Ishikawa (cell line): ENCODE measurements around the gene VPS72.
A peak's percentile ranks its signal among the peaks of the same experiment; 100 is the strongest.

Experiments used
- CEBPB ChIP-seq: IDR thresholded peaks from 2 replicates; pipeline ENCODE4 v1.6.1; 2012
- CREB1 ChIP-seq: IDR thresholded peaks from 2 replicates; pipeline ENCODE4 v1.6.1; 2012; ENCODE audit warnings: low read depth
- EGR1 ChIP-seq: IDR thresholded peaks from 2 replicates; pipeline ENCODE4 v1.6.1; 2012
- EP300 ChIP-seq: IDR thresholded peaks from 2 replicates; pipeline ENCODE4 v1.6.1; 2012; ENCODE audit warnings: borderline replicate concordance
- FOXM1 ChIP-seq: IDR thresholded peaks from 2 replicates; pipeline ENCODE4 v1.6.1; 2012; ENCODE audit warnings: low read depth, borderline replicate concordance
- NFIC ChIP-seq: IDR thresholded peaks from 2 replicates; pipeline ENCODE4 v1.6.1; 2012
- RAD21 ChIP-seq: IDR thresholded peaks from 2 replicates; pipeline ENCODE4 v1.6.1; 2012; ENCODE audit warnings: low read depth
- REST ChIP-seq: IDR thresholded peaks from 2 replicates; pipeline ENCODE4 v1.6.1; 2012; ENCODE audit warnings: low read depth, mild to moderate bottlenecking
- TAF1 ChIP-seq: IDR thresholded peaks from 2 replicates; pipeline ENCODE4 v1.6.1; 2012; ENCODE audit warnings: low read depth, mild to moderate bottlenecking
- TCF12 ChIP-seq: IDR thresholded peaks from 2 replicates; pipeline ENCODE4 v1.6.1; 2012; ENCODE audit warnings: low read depth
- TEAD4 ChIP-seq: IDR thresholded peaks from 2 replicates; pipeline ENCODE4 v1.6.1; 2012
- YY1 ChIP-seq: IDR thresholded peaks from 2 replicates; pipeline ENCODE4 v1.6.1; 2012; ENCODE audit warnings: low read depth
- ZBTB7A ChIP-seq: IDR thresholded peaks from 2 replicates; pipeline ENCODE4 v1.6.1; 2012; ENCODE audit warnings: low read depth
- TF ChIP-seq, protein P1 (sequence below): IDR thresholded peaks from 2 replicates; pipeline ENCODE4 v1.6.1; 2012
- TF ChIP-seq, protein P2 (sequence below): IDR thresholded peaks from 2 replicates; pipeline ENCODE4 v1.6.1; 2012

VPS72 gene

GRCh38 chr1:151167116-151167515 is 22.9 kb downstream of the VPS72 start:
- TF ChIP-seq TCF12, result no peak
- no peak for TF ChIP-seq EP300
- no peak for TF ChIP-seq YY1
- TF ChIP-seq EGR1, result no peak
- TF ChIP-seq, protein P1, sequence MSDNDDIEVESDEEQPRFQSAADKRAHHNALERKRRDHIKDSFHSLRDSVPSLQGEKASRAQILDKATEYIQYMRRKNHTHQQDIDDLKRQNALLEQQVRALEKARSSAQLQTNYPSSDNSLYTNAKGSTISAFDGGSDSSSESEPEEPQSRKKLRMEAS, result no peak
- TF ChIP-seq RAD21, result no peak
- TF ChIP-seq CREB1, result no peak

DNA sequence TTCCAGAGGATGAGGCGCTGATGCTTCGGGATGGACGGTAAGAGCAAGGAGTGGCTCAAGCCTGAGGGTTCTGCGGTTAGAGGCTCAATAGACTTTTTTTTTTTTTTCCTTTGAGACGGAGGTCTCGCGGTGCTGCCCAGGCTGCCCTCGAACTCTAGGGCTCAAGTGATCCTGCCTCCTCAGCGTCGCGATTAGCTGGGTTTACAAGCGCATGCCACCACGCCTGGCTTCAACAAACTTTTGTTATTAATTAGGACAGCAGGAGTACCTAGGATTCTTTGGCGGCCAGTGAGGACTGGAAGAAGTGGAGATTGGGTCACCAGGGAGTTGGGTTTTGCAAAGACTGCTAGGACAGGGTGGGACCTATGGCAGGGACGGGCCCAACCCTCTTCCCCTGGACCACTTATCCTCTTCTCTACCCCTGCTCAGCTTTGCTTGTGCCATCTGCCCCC is 23.5 kb downstream of the VPS72 start:
- TF ChIP-seq YY1 (no peak), CEBPB (no peak), TAF1 (no peak), EP300 (no peak), CREB1 (no peak), TEAD4 (no peak), EGR1 (no peak), RAD21 (no peak), REST (no peak), FOXM1 (no peak), ZBTB7A (no peak), NFIC (no peak), TCF12 (no peak)
- TF ChIP-seq, protein P2, sequence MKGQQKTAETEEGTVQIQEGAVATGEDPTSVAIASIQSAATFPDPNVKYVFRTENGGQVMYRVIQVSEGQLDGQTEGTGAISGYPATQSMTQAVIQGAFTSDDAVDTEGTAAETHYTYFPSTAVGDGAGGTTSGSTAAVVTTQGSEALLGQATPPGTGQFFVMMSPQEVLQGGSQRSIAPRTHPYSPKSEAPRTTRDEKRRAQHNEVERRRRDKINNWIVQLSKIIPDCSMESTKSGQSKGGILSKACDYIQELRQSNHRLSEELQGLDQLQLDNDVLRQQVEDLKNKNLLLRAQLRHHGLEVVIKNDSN, result no peak
- TF ChIP-seq, protein P1, result no peak

- TF ChIP-seq YY1, result no peak
- TF ChIP-seq, protein P2, result peak; percentile 53
- TF ChIP-seq ZBTB7A, result no peak
- peak; percentile 62 for TF ChIP-seq TEAD4
- TF ChIP-seq, protein P1, result peak; percentile 82
- TF ChIP-seq TAF1, result peak; percentile 46; the same call in 1 of the 2 replicates
- TF ChIP-seq NFIC, result peak; percentile 10; the same call in 1 of the 2 replicates
- TF ChIP-seq TCF12, result peak; percentile 77
- peak; percentile 59; the same call in 1 of the 2 replicates for TF ChIP-seq FOXM1
- peak; percentile 74 for TF ChIP-seq CREB1
- TF ChIP-seq CEBPB, result peak; percentile 48; the same call in 1 of the 2 replicates
- peak; percentile 30; the same call in 1 of the 2 replicates for TF ChIP-seq REST
- no peak; the same call in 1 of the 2 replicates for TF ChIP-seq EP300
- no peak for TF ChIP-seq RAD21
- TF ChIP-seq EGR1, result no peak
Observed at GRCh38 chr1:151165738-151166504, 24.1 kb downstream of the VPS72 start, which contains the start of the genes LYSMD1 and SCNM1. Gene LYSMD1 (minus strand): TSS chr1:151165902. CDS start chr1:151165258, 644 bp downstream. Gene SCNM1 (plus strand): TSS chr1:151166144. CDS start chr1:151166153, 9 bp downstream.

GRCh38 chr1:151165281-151165737 is 24.7 kb downstream of the VPS72 start:
- TF ChIP-seq TAF1, result no peak
- TF ChIP-seq FOXM1, result no peak
- TF ChIP-seq NFIC, result no peak

GRCh38 chr1:151164732-151165280 is 25.2 kb downstream of the VPS72 start:
- no peak for TF ChIP-seq NFIC
- TF ChIP-seq TCF12, result no peak
- TF ChIP-seq, protein P1, result no peak
- no peak for TF ChIP-seq EGR1
- no peak for TF ChIP-seq CEBPB
- TF ChIP-seq FOXM1, result no peak
- no peak for TF ChIP-seq RAD21
- TF ChIP-seq REST, result no peak
- no peak for TF ChIP-seq YY1
- TF ChIP-seq ZBTB7A, result no peak
- TF ChIP-seq EP300, result no peak
- no peak for TF ChIP-seq TEAD4
- TF ChIP-seq CREB1, result no peak
- TF ChIP-seq, protein P2, result no peak
